Activated CD4-positive, CD25-positive, alpha-beta regulatory T cell treated with anti-CD3 and anti-CD28 coated beads, Interleukin-2, amount 50 U/mL, for 24 hours (primary cell): Measurements from ENCODE around the gene LTBP2.

ENCODE experiments used
- ATAC-seq, 2 donors: fragments of 150-1000 bp; cut with Tn5 transposase; one replicate each; pipeline ENCODE4 v1.10.0; 2021; ENCODE audit warnings: mild to moderate bottlenecking in 1 of 2, moderate library complexity in 1 of 2

LTBP2 gene

DNA sequence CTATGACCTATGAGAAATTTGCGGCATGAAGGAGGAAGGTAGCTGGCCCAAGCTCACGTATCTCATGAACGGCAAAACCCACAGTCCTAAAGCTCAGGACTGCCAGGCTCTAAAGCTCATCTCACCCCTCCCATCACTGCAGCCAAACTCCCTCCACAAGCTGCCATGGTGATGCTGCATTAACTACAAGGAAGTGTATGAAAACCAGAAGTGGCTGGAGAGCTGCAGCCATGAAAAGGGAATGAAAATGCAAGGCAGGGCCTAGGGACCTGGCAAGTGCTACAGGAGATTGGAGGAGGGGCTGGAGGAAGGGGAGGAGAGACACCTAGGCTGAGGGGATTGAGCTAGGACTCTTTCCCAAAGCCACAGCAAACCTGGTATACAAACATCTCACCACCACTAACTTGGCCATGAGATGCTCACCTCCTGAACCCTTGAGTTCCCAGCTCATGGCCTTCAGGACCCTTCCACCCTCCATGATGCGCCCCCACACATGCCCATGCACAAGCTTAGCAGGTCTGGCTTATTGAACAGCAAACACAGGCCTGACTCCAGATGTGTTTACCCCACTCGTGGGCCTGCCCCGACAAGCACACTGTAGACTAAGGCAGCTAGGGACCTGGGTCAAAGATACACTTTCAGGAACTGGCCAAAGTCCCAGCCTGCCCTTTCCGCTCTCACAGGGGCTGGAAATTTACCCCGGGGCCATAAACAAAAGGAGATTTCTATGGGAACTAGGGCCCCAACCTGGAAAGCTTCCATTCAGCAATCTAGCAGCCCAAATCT is 42.0 kb downstream of the LTBP2 start:
- ATAC-seq = no peak

GRCh38 chr14:74569387-74569786 is 42.6 kb downstream of the LTBP2 start:
- ATAC-seq = no peak

- no peak for ATAC-seq
These were observed 43.1 kb downstream of the LTBP2 start for GRCh38 chr14:74568911-74569310.

DNA sequence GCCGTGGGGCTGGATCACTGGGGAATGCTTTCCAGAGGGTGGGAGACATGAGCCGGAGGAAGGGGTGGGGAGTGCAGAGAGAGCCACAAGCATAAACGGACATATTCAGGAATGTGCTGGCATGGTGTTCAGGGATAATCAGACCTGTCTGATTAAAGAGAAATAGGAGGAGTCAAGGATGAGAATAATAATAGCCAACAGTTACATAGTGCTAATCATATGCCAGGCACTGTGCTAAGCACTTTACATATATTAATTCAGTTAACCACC is 43.7 kb downstream of the LTBP2 start:
- no peak for ATAC-seq

GRCh38 chr14:74567646-74568379 is 44.2 kb downstream of the LTBP2 start:
- ATAC-seq = no peak

DNA sequence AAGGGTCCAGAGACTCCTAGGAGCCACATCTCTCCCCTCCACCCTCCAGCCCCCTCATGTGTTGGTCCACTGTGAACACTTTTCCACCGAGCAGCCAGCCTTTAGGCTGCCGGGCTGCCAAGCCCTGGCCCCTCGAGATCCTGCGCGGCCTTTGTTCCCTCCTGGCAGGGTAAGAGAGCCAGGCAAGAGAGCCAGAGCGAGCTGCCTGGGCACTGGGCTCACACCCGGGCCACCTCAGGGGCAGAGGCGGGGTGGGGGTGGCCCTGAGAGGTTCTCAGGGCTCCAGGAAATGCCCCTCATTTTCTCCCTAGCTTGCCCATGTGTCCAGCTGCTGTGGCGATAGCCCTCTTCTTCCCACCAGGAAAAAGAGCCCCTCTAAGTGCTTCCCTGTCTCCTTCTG is 44.8 kb downstream of the LTBP2 start:
- ATAC-seq = no peak

DNA sequence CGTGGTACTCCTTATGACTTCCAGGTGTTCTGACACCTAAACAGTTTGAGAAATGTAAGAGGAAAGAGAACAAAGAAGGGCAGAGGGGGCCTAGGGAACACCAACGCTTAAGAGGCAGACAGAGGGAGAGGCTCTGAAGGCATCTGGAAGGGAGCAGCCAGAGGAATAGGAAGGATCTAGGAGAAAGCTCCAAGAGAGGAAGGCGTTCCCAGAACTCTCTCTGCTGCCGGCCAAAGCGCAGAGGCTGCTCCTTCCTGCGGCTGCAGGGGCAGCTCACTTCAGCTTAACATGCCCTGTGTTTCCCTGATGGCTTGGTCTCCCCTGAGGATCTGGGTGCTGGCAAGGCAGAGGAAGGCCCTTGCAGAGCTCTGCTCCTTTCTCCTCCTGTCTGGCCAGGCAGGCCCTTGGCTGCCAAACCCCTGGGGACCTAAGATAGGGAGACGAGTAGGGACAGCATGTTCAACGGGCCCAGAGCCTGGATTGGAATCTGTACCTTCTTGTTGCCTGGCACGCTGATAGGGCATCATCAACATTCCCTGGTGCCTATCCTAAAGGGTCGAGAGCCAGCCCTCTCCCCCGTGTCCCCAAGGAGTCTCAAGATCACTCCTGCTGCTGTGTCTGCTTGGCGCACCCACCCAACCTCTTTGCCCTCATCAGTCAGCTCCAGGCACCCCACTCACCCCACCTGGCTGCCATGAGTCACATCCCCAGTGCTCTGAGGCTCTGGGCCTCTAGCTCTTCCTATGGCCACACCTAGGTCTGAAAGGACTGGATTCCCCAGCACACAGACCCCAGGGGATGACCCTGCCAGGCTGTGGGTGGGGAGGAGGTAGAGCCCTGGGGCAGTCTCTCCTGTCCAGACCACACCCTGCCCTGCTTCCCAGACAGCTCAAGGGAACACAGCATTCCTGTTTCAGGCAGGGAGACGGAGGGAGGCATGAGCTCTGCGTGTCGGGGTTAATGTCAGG is 45.6 kb downstream of the LTBP2 start:
- no peak for ATAC-seq

DNA sequence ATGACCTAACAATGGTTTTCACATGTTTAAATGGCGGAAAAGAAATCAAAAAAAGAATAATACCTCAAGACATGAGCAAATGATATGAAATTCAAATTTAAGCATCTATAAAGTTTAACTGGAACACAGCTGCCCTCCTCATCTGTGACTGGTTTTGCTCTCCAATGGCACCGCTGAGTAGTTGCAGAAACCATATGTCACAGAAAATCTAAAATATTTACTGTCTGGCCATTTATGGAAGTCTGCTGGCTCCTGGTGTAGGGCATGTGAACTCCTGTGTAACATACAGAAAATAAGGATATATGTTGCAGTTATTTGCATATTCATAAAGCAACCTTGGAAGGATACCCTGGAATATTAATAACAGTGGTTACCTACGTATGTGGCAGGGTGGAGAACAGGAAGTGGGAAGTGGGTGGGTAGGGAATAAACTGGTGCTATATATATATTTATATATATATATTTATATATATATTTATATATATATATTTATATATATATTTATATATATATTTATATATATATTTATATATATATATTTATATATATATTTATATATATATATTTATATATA is 48.4 kb downstream of the LTBP2 start:
- ATAC-seq = no peak

DNA sequence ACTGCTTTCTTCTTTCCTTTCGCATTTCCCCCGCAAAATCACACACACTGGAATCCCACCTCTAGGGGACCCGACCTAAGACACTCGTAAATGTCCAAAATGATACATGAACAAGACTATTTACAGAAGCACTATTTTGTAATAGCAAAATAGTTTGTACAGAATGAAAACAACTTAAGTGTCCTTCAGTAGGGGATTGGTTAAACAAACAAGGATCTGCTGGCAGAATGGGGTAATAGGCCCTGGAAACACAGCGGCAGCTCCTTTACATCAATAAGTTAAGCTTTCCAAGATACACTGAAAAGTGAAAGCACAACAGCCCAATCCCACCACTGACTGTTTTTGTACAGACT is 48.8 kb downstream of the LTBP2 start:
- ATAC-seq = no peak

- no peak for ATAC-seq
These were observed 49.4 kb downstream of the LTBP2 start for GRCh38 chr14:74562515-74563232.

- ATAC-seq = no peak
These were observed 53.4 kb downstream of the LTBP2 start for GRCh38 chr14:74558655-74559054.

DNA sequence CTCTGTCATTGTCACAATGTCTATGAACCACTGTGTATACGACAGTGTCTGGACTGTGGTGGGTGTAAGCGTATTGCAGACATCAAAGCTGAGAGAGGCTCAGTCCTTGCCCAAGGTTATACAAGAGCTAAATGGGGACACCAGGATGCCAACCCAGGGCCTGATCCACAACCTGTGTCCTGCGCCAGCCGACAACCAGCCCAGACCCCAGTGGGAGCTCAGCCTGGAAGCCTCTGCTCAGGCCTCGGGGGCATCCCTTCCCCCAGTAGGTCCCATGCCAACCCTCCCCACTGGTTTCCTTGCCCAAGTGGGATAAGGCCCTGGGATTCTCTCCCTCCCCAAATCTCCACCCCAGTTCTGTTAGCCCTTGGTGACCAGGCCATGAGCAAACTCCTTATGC is 54.3 kb downstream of the LTBP2 start:
- ATAC-seq = no peak

DNA sequence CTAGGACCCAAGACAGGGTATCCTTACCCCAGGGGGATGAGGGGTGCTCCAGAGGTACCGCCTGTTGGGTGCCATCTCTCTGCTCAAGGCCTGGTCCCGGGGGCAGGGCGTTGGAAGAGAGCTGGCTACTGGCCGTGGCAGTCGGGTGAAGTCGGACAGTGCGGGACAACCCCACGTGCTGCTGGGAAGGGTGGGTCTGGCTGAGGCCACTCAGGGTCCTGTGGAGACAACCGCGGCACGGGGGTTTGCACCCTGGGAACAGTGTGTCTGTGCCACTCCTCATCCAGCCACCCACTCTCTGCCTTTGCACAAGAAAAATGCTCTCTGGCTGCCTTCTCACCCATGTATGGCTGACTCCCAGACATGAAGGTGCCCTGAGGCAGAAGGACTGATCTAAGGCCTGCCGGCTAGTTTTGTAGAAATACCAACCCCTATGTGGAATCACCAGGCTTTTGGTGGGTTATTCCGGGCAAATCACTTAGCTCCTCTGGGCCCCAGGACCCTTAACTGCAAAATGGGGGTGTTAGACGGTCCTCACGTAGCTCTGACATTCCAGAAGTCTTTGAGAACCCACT is 56.5 kb downstream of the LTBP2 start:
- no peak for ATAC-seq

GRCh38 chr14:74554742-74555362 is 57.2 kb downstream of the LTBP2 start:
- no peak for ATAC-seq

DNA sequence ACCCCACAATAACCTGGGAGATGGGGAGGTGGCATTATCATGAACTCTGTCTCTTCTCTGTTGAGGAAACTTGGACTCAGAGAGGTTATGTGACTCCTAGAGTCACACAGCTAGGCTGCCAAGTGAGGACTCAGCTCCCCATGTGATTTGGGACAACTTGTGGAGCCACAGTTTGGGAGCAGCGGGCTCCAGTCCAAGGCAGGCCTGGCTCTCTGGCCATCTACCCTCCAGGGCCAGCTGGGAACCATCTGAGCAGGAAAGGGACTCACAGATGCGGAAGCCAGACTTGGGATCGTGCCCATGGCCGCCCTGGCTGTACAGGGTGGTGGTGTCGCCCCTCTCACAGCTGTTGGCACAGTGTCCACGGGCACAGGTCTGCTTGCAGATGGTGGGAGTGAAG is 59.4 kb downstream of the LTBP2 start:
- ATAC-seq = no peak

- ATAC-seq = no peak
These were observed 60.3 kb downstream of the LTBP2 start for GRCh38 chr14:74551431-74552371.

- ATAC-seq = no peak
These were observed 61.0 kb downstream of the LTBP2 start for GRCh38 chr14:74551001-74551400.

DNA sequence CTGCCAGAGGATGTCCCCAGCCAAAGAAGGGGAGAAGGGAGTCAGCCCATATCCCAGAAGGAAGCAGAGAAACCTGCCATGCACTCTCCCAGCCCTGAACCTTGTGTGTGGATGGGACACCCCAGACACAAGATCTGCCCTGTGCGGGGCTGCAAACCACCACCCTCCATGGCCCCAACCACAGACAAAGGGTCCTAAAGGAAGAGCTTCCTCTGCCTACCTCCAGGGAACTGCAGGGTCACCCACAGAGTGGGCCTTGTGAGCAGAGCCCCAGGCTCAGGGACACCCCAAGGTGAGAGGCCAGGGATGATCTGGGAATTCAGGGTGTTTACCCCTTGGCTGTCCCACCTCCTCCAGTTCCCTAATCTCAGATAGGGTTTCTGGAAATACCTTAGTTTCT is 62.0 kb downstream of the LTBP2 start:
- no peak for ATAC-seq

- ATAC-seq = no peak
These were observed 62.4 kb downstream of the LTBP2 start for GRCh38 chr14:74549588-74549987.

DNA sequence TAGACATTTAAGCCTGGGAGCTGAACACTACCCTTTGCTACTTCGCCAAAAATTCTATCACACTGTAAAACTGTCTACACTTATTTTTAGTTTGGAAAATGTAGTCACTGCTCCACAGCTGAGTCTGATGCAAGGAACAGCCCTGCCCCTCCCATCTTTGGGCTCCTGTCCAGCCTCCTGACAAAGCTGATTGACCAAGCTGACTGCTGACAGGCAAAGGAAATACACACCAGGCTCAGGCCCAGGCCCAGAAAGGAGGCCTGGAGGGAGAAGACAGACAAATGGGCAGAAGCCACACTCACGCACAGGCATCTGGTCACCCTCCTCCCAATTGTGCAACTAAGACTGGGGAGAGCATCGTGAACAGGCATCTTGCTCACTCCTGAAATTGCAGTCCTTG is 63.2 kb downstream of the LTBP2 start:
- ATAC-seq = no peak
